HepG2 (cell line): ENCODE data around the gene SUCLG2. TPM values are rescaled to one million over a fixed set of nuclear protein-coding genes. Genes with fewer than 3 reads are reported as not detected.

Source experiments
- ATAC-seq: fragments of 200-7000 bp; cut with Tn5 transposase; 3 replicates; pipeline ENCODE4 v1.9.1; 2020; ENCODE audit warnings: mild to moderate bottlenecking, moderate library complexity
- BruUV-seq: library from RNA; stranded (reverse); fragments of 400-500 nt; replicated peaks from 2 replicates; lab custom pipeline; 2021; lab: Mats Ljungman, UMichigan
- CTCF ChIA-PET: fragments of 300-600 bp; formaldehyde crosslinking; extraction: SDS; loops from one replicate; lab custom pipeline; 2021; ENCODE audit warnings: low total read pairs, inconsistent platforms, low intra/inter-chr PET ratio; lab: Yijun Ruan, JAX
- POLR2A ChIA-PET: fragments of 350-600 bp; sonication (Branson Sonifier 250); formaldehyde crosslinking; loops from one replicate; lab custom pipeline; 2020; ENCODE audit warnings: antibody characterized with exemption, inconsistent platforms; lab: Yijun Ruan, JAX
- DNase-seq: peaks from one replicate; pipeline ENCODE4 v3.0.0-alpha.2; 2015; ENCODE audit warnings: low spot score
- FAIRE-seq: peaks from 3 replicates; lab custom pipeline; 2011; peaks lifted over from hg19 to GRCh38; lab: Jason Lieb, UNC
- H2AFZ ChIP-seq: one replicate; pipeline ENCODE4 v1.6.1; 2011; ENCODE audit warnings: low read length, inconsistent platforms
- H3K27ac ChIP-seq: fragments of 300-600 bp; 3 replicates; pipeline ENCODE4 v1.8.0; 2011; ENCODE audit warnings: mixed run types, mild to moderate bottlenecking, mixed read lengths, low read length, inconsistent platforms; ENCODE audit not compliant: insufficient read depth; ENCODE audit errors: extremely low read length
- H3K27me3 ChIP-seq, 2 experiments: fragments of 200-600 bp in 1 of 2; 2 replicates in 1 of 2; 3 replicates in 1 of 2; pipeline versions ENCODE4 v1.6.0 to v1.8.0; 2011; ENCODE audit warnings: low read length in 2 of 2, mild to moderate bottlenecking in 2 of 2, moderate library complexity in 2 of 2, inconsistent platforms in 1 of 2; ENCODE audit not compliant: insufficient read depth in 2 of 2, control insufficient read depth in 1 of 2
- H3K36me3 ChIP-seq, 2 experiments: fragments of 200-600 bp in 1 of 2; replicated peaks in 1 of 2; 2 replicates in 1 of 2; 3 replicates in 1 of 2; pipeline versions ENCODE4 v1.5.1 to v1.8.0; 2011; ENCODE audit warnings: low read length in 2 of 2, inconsistent platforms in 1 of 2; ENCODE audit not compliant: insufficient read depth in 2 of 2, control insufficient read depth in 1 of 2
- H3K4me1 ChIP-seq: 2 replicates; pipeline ENCODE4 v1.5.1; 2012; ENCODE audit warnings: low read length, inconsistent platforms; ENCODE audit not compliant: insufficient read depth
- H3K4me2 ChIP-seq: 2 replicates; pipeline ENCODE4 v1.6.0; 2011; ENCODE audit warnings: low read depth, low read length, inconsistent platforms
- H3K4me3 ChIP-seq, 3 experiments: fragments of 200-600 bp in 1 of 3; sonication (generic), shearing (Covaris generic) in 1 of 3; replicated peaks in 1 of 3; 2 replicates each; pipeline ENCODE4 v1.5.1; 2011 to 2016; ENCODE audit warnings: low read length in 3 of 3, inconsistent platforms in 2 of 3, low read depth in 2 of 3, mild to moderate bottlenecking in 2 of 3, control low read depth in 1 of 3, mixed read lengths in 1 of 3; ENCODE audit not compliant: insufficient read depth in 1 of 3
- H3K79me2 ChIP-seq: one replicate; pipeline ENCODE4 v1.6.1; 2011; ENCODE audit warnings: low read length, inconsistent platforms; ENCODE audit not compliant: insufficient read depth
- H3K9ac ChIP-seq: 2 replicates; pipeline ENCODE4 v1.6.0; 2011; ENCODE audit warnings: mild to moderate bottlenecking, low read depth, low read length, inconsistent platforms; ENCODE audit not compliant: insufficient read depth
- H3K9me3 ChIP-seq: 2 replicates; pipeline ENCODE4 v1.5.1; 2012; ENCODE audit warnings: mild to moderate bottlenecking, low read length
- H4K20me1 ChIP-seq: 2 replicates; pipeline ENCODE4 v1.6.0; 2011; ENCODE audit warnings: inconsistent platforms, mild to moderate bottlenecking, low read length, moderate library complexity; ENCODE audit not compliant: insufficient read depth
- GABPA ChIP-seq, 2 experiments: IDR thresholded peaks; 2 replicates each; pipeline ENCODE4 v1.6.1; 2011 to 2016; ENCODE audit warnings: low read depth in 2 of 2, low read length in 1 of 2, missing biosample characterization in 1 of 2, missing genetic modification characterization in 1 of 2
- RAD21 ChIP-seq: fragments of 450-650 bp; formaldehyde crosslinking; IDR thresholded peaks from 2 replicates; pipeline ENCODE4 v1.5.0; 2020; ENCODE audit warnings: mild to moderate bottlenecking
- SMC3 ChIP-seq: IDR thresholded peaks from 2 replicates; pipeline ENCODE4 v1.6.1; 2011; ENCODE audit warnings: low read length, improper control_type of control experiment
- STAG1 ChIP-seq: sonication (generic); formaldehyde crosslinking; IDR thresholded peaks from 2 replicates; pipeline ENCODE4 v1.4.0; 2020; ENCODE audit warnings: missing genetic modification reagents
- ZNF20 ChIP-seq: sonication (generic); formaldehyde crosslinking; IDR thresholded peaks from 2 replicates; pipeline ENCODE4 v1.4.0; 2020; ENCODE audit warnings: mild to moderate bottlenecking, moderate library complexity, missing genetic modification reagents
- ZNF501 ChIP-seq: sonication (generic); formaldehyde crosslinking; IDR thresholded peaks from 2 replicates; pipeline ENCODE4 v1.5.1; 2020; ENCODE audit warnings: mild to moderate bottlenecking, moderate library complexity, missing genetic modification reagents
- ZNF550 ChIP-seq: sonication (generic); formaldehyde crosslinking; IDR thresholded peaks from 2 replicates; pipeline ENCODE4 v1.4.0; 2020; ENCODE audit warnings: mild to moderate bottlenecking, missing genetic modification reagents, borderline replicate concordance
- WGBS: methylation state at CpG from one replicate; pipeline ENCODE4 v1.1.6; 2017; ENCODE audit warnings: low lambda C conversion rate; 5-methylcytosine and 5-hydroxymethylcytosine counted together
- in situ Hi-C: cut with HindIII; loops from 2 replicates; pipeline ENCODE4 v1.10.0; 2017; ENCODE audit warnings: low pct_unique_long_range_greater_than_20kb; ENCODE audit not compliant: extremely low pct_ligation_motif_present
- intact Hi-C: fragments of 100-400 bp; cut with micrococcal nuclease; formaldehyde crosslinking; loops from one replicate; pipeline ENCODE4 v1.10.0; 2022; ENCODE audit not compliant: unreplicated experiment
- polyA plus RNA-seq, 8 experiments: library from polyadenylated mRNA; depleted of rRNA in 3 of 8; stranded (reverse) in 7 of 8; unstranded in 1 of 8; fragments of >200 nt; fragmentation: Illumina TruSeq in 4 of 8; extraction: Trizol in 4 of 8; gene quantifications; 2 replicates each; pipeline versions ENCODE4 v1.2.1 to v1.2.3, GENCODE V29; 2011 to 2016; ENCODE audit warnings: low read depth in 4 of 8, missing spikeins in 1 of 8, mixed read lengths in 1 of 8; ENCODE audit not compliant: insufficient read depth in 1 of 8
- total RNA-seq, 5 experiments: library from RNA; depleted of rRNA; stranded (reverse); fragments of >200 nt; fragmentation: Illumina TruSeq; extraction: Trizol; gene quantifications; 2 replicates each; pipeline ENCODE4 v1.2.3, GENCODE V29; 2016; ENCODE audit warnings: low read depth in 1 of 5
- TF ChIP-seq, protein P1 (sequence below): sonication (generic); formaldehyde crosslinking; IDR thresholded peaks from 2 replicates; pipeline ENCODE4 v1.5.0; 2020; ENCODE audit warnings: missing genetic modification reagents
- TF ChIP-seq, protein P2 (sequence below): sonication (generic); formaldehyde crosslinking; IDR thresholded peaks from 2 replicates; pipeline ENCODE4 v1.5.0; 2020; ENCODE audit warnings: mild to moderate bottlenecking, missing genetic modification reagents, moderate library complexity

Gene SUCLG2
- total and polyA plus RNA-seq, 2 of the 13 experiments (the other 11 are each of a cell fraction or from before 2014, with no cell fraction given), result 21.4 to 64.9 TPM

DNA sequence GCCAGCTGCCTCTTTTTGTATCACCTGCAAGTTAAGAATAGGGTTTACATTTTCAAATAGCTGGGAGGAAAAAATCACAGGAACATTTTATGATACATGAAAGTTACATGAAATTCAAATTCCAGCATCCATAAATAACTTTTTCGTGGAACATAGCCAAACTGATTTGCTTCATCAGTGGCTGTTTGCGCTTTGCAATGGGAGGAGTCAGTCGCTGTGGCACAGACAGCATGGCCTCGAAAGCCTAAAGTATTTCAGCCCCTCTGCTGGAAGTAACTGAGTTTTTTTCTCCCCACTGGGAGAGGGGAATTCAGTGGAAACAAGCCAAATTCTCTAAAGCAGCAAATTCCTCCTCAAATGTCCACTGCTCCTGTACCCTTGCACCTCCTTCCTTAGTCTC lies 271.9 kb downstream of the SUCLG2 start:
- no peak overlapping the region for H3K27ac ChIP-seq
- ATAC-seq, result no peak
- POLR2A ChIA-PET, result no interaction called here
- intact Hi-C loops (loop anchor here (5.0 kb wide), 2 partner anchors 635 to 1590 kb away; no protein-coding TSS in a partner anchor), in situ Hi-C loops (loop anchor here (5.0 kb wide), 1 partner anchor 410 kb away; no protein-coding TSS in a partner anchor)
- H2AFZ ChIP-seq, result no peak overlapping the region
- H3K36me3 ChIP-seq, result no peaks in the 10 kb centered on the region
- H3K79me2 ChIP-seq, result no peaks in the 10 kb centered on the region
- H3K9ac ChIP-seq, result no peak overlapping the region
- no peaks in the 10 kb centered on the region for H3K9me3 ChIP-seq
- no peaks in the 10 kb centered on the region for H4K20me1 ChIP-seq
- H3K27me3 ChIP-seq, result no peaks in the 10 kb centered on the region
- no TSS peak for BruUV-seq
- CTCF ChIA-PET, result interaction anchor here (0.8 to 1.8 kb wide), 3 partner anchors 407 to 1494 kb away, joined by 3 to 12 read pairs (median 5); no protein-coding TSS in a partner anchor
- WGBS, result 96% methylated on average over 4 of the region's 4 CpGs
- no peaks in the 10 kb centered on the region for H3K4me1 ChIP-seq
- TF ChIP-seq GABPA (IDR thresholded peaks at IDR 0.05; ENCODE audit: low read depth, low read length) (no peak), GABPA (CRISPR knock-in tag; IDR thresholded peaks at IDR 0.05; ENCODE audit: low read depth) (no peak), ZNF20 (CRISPR knock-in tag) (no peak), ZNF550 (CRISPR knock-in tag) (no peak)
- TF ChIP-seq, all 625 proteins: peak for 0
- Histone ChIP-seq H3K4me2 (no peak overlapping the region), H3K4me3 (no peak overlapping the region)
- no peak for FAIRE-seq
- DNase-seq, result no peak

DNA sequence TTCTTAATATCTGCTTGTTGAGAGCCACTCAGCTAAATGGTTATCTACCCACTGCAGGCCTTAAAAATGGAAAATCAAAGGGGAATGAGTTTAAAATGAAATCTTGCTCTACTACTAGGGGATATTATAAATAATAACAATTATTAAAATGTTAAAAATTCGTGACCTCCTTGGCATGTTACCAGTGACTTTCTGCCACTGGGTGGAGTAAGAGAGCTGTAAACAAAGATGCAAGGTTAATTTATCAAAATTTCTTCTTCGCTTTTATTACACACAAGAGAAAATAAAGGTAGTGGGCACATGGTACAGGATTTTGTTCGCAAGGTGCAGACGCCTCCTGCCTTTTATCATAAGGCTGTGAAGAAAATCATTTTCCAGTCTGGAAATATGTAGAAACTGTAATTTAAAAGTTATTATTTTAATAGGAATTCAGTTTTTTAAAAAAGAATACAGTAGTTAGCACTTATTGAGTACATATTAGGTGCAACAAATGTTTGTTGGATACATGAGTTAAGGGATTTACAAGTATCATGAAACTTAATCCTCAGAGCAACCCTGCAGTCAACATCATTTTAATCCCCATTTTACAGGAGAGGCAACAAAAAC lies 272.6 kb downstream of the SUCLG2 start:
- in situ Hi-C loops, result loop anchor here (5.0 kb wide), 1 partner anchor 411 kb away; no protein-coding TSS in a partner anchor
- FAIRE-seq, result no peak
- no peak overlapping the region for H3K27ac ChIP-seq

More for the DNA sequence above, 272.6 kb downstream of the SUCLG2 start:
- 84% methylated on average over 4 of the region's 4 CpGs for WGBS
- H2AFZ ChIP-seq, result no peak overlapping the region
- H4K20me1 ChIP-seq, result no peaks in the 10 kb centered on the region
- TF ChIP-seq RAD21 (peak; percentile 51; the same call in 1 of the 2 replicates), SMC3 (peak; percentile 77), ZNF501 (CRISPR knock-in tag) (no peak), STAG1 (CRISPR knock-in tag) (peak; percentile 77)
- TF ChIP-seq, protein P1, sequence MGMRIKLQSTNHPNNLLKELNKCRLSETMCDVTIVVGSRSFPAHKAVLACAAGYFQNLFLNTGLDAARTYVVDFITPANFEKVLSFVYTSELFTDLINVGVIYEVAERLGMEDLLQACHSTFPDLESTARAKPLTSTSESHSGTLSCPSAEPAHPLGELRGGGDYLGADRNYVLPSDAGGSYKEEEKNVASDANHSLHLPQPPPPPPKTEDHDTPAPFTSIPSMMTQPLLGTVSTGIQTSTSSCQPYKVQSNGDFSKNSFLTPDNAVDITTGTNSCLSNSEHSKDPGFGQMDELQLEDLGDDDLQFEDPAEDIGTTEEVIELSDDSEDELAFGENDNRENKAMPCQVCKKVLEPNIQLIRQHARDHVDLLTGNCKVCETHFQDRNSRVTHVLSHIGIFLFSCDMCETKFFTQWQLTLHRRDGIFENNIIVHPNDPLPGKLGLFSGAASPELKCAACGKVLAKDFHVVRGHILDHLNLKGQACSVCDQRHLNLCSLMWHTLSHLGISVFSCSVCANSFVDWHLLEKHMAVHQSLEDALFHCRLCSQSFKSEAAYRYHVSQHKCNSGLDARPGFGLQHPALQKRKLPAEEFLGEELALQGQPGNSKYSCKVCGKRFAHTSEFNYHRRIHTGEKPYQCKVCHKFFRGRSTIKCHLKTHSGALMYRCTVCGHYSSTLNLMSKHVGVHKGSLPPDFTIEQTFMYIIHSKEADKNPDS (CRISPR knock-in tag), result no peak
- TF ChIP-seq, protein P2, sequence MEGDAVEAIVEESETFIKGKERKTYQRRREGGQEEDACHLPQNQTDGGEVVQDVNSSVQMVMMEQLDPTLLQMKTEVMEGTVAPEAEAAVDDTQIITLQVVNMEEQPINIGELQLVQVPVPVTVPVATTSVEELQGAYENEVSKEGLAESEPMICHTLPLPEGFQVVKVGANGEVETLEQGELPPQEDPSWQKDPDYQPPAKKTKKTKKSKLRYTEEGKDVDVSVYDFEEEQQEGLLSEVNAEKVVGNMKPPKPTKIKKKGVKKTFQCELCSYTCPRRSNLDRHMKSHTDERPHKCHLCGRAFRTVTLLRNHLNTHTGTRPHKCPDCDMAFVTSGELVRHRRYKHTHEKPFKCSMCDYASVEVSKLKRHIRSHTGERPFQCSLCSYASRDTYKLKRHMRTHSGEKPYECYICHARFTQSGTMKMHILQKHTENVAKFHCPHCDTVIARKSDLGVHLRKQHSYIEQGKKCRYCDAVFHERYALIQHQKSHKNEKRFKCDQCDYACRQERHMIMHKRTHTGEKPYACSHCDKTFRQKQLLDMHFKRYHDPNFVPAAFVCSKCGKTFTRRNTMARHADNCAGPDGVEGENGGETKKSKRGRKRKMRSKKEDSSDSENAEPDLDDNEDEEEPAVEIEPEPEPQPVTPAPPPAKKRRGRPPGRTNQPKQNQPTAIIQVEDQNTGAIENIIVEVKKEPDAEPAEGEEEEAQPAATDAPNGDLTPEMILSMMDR (CRISPR knock-in tag), result peak; percentile 48
- H3K9me3 ChIP-seq, result no peaks in the 10 kb centered on the region
- ChIA-PET POLR2A (no interaction called here), CTCF (interaction anchor here (0.6 to 1.8 kb wide), 6 partner anchors 272 to 1512 kb away, joined by 3 to 12 read pairs (median 4); no protein-coding TSS in a partner anchor)
- intact Hi-C loops, result loop anchor here (1.0 to 5.0 kb wide), 4 partner anchors 409 to 1591 kb away; no protein-coding TSS in a partner anchor
- no peaks in the 10 kb centered on the region for H3K36me3 ChIP-seq
- ATAC-seq, result no peak
- no peak overlapping the region for H3K4me2 ChIP-seq
- no peaks in the 10 kb centered on the region for H3K4me1 ChIP-seq
- no peaks in the 10 kb centered on the region for H3K79me2 ChIP-seq
- DNase-seq, result peak; percentile 10
- no peak overlapping the region for H3K9ac ChIP-seq
- H3K27me3 ChIP-seq, result no peaks in the 10 kb centered on the region
- no peak overlapping the region for H3K4me3 ChIP-seq
- BruUV-seq, result no TSS peak
